Spleen (tissue), 11 donors: Measurements from ENCODE around the gene SLCO2B1. TPM values are rescaled to one million over a fixed set of nuclear protein-coding genes. Genes with fewer than 3 reads are reported as not detected.

Source experiments
- DNase-seq: peaks from one replicate; pipeline ENCODE4 v3.0.0-alpha.2; 2020
- H3K27ac ChIP-seq, 8 donors: fragments of 200-600 bp; sonication (generic) in 7 of 8; 1 replicate in 4 of 8; 2 replicates in 4 of 8; pipeline versions ENCODE4 v1.5.0 to v1.8.0; 2016 to 2021; ENCODE audit warnings: inconsistent platforms in 4 of 8, mild to moderate bottlenecking in 4 of 8, moderate library complexity in 1 of 8
- H3K27me3 ChIP-seq, 7 donors: fragments of 200-600 bp; sonication (generic) in 6 of 7; replicated peaks in 1 of 7; 1 replicate in 4 of 7; 2 replicates in 3 of 7; pipeline versions ENCODE4 v1.5.0 to v1.8.0; 2016 to 2021; ENCODE audit warnings: inconsistent platforms in 3 of 7, mild to moderate bottlenecking in 1 of 7
- H3K36me3 ChIP-seq, 6 donors: fragments of 200-600 bp; sonication (generic) in 5 of 6; 1 replicate in 4 of 6; 2 replicates in 2 of 6; pipeline versions ENCODE4 v1.5.0 to v1.8.0; 2016 to 2021; ENCODE audit warnings: inconsistent platforms in 2 of 6
- H3K4me1 ChIP-seq, 6 donors: fragments of 200-600 bp; sonication (generic) in 5 of 6; 1 replicate in 3 of 6; 2 replicates in 3 of 6; pipeline versions ENCODE4 v1.5.0 to v1.8.0; 2016 to 2021; ENCODE audit warnings: inconsistent platforms in 3 of 6
- H3K4me3 ChIP-seq, 8 donors: fragments of 200-600 bp; sonication (generic) in 7 of 8; 1 replicate in 4 of 8; 2 replicates in 4 of 8; pipeline versions ENCODE4 v1.5.0 to v1.8.0; 2016 to 2021; ENCODE audit warnings: inconsistent platforms in 4 of 8, mild to moderate bottlenecking in 4 of 8, moderate library complexity in 2 of 8
- H3K9me3 ChIP-seq, 8 donors: fragments of 200-600 bp; sonication (generic) in 7 of 8; 1 replicate in 4 of 8; 2 replicates in 4 of 8; pipeline versions ENCODE4 v1.5.0 to v1.8.0; 2016 to 2021; ENCODE audit warnings: inconsistent platforms in 4 of 8
- POLR2A ChIP-seq, 3 donors: fragments of 450-650 bp; IDR thresholded peaks; one replicate each; pipeline ENCODE4 v1.5.1; 2017; ENCODE audit warnings: antibody characterized with exemption in 3 of 3, mild to moderate bottlenecking in 1 of 3
- POLR2AphosphoS5 ChIP-seq, 3 donors: sonication (generic); formaldehyde crosslinking; IDR thresholded peaks; one replicate each; pipeline ENCODE4 v1.5.1; 2017; ENCODE audit warnings: antibody characterized with exemption in 3 of 3
- WGBS, 5 donors: extraction: QIAGEN DNeasy Blood & Tissue Kit in 3 of 5; methylation state at CpG; one replicate each; pipeline versions ENCODE4 v1.1.5 to v1.1.7; 2013 to 2018; 5-methylcytosine and 5-hydroxymethylcytosine counted together
- intact Hi-C: fragments of 100-400 bp; cut with DNase I; formaldehyde crosslinking; loops from one replicate; pipeline ENCODE4 v1.15.0; 2023; ENCODE audit warnings: low total_unique reads
- polyA plus RNA-seq, 3 donors: library from polyadenylated mRNA; stranded (reverse); fragments of 200-250 nt; gene quantifications; one replicate each; pipeline ENCODE4 v1.2.1, GENCODE V29; 2013
- total RNA-seq, 7 donors: library from RNA; depleted of rRNA in 3 of 7; stranded (reverse); fragments of >200 nt in 3 of 7; fragmentation: NEBNext Ultra II Directional in 4 of 7; extraction: Animal tissue kit (Norgen Biotek cat#: 25700) in 4 of 7; gene quantifications; one replicate each; pipeline versions ENCODE4 v1.1.0 to v1.2.1, GENCODE V29; 2016 to 2021
- TF ChIP-seq, protein P1 (sequence below), 11 experiments: fragments of 200-600 bp in 7 of 11; fragments of 450-650 bp in 4 of 11; sonication (generic) in 4 of 11; IDR thresholded peaks in 8 of 11; conservative IDR thresholded peaks in 3 of 11; 1 replicate in 7 of 11; 2 replicates in 4 of 11; pipeline versions ENCODE4 v1.4.0 to v1.8.0; 2016 to 2021; ENCODE audit warnings: antibody characterized with exemption in 11 of 11, inconsistent platforms in 4 of 11, mild to moderate bottlenecking in 1 of 11
- donor health status: healthy with polysubstance abuse.
- donor health status: DM: no; HTN: no; CAD: no; lungs with moderate emphysema.
- donor health status: DM: no; HTN: no; CAD: no.
- donor health status: Bipolar disorder and iron deficiency.
- donor health status: healthy.
- donor health status: DM: no; HTN: no; CAD: no.
- donor health status: DM: yes; HTN: yes; CAD: no.

The SLCO2B1 gene
- total and polyA plus RNA-seq, 10 donors: 10.2 to 307 (median 132) TPM

DNA sequence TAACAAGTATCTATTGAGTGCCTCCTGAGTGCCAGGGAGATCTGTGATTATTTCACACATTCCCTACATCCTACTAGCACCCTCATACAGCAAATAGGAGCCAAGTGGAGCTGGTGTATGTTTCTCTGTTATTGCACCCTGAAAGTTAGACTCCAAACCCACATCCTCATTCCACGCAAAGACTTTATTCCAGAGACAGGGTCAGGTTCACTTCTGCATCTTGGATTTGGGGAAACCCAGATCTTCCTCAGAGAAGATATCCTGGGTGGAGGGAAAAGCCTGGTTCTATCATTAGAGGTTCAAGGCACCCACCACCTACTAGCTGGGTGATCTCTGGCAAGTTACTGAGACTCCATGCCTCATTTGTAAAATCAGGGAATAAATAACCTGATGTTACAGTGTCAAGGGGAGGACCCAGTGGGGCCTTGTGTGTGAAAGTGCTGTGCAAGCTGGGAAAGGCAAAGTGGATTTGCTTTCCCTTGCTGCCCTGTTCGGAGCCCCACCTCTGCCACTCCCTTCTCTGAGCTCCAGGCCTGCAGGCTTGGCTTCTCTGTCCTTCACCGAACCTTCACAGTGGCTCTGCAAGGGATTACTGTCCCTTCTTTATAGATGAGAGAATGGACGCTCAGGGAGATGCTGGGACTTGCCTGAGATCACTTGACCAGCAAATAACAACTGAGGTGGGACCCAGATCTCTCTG is 991 bp upstream of the SLCO2B1 start:
- H3K4me3 ChIP-seq: peak overlapping the region in 1 of 8 donors; percentile 64
- no peak for TF ChIP-seq POLR2A (IDR thresholded peaks at IDR 0.05)
- no peaks in the 10 kb centered on the region for H3K27me3 ChIP-seq
- WGBS, 5 donors: 72 to 85% (median 76%) methylated on average over 4 of the region's 4 CpGs
- no peak overlapping the region for H3K27ac ChIP-seq
- H3K36me3 ChIP-seq: no peaks in the 10 kb centered on the region
- no peaks in the 10 kb centered on the region for H3K9me3 ChIP-seq
- DNase-seq: no peak
- intact Hi-C loops: loop anchor here (10.0 kb wide), 1 partner anchor 225 kb away; no protein-coding TSS in a partner anchor
- H3K4me1 ChIP-seq: peaks cover 0 to 38% (median 11%) of the 10 kb centered on the region in 6 donors

GRCh38 chr11:75151346-75152047 is 590 bp downstream of the SLCO2B1 start:
- DNase-seq: no peak
- TF ChIP-seq POLR2AphosphoS5 (IDR thresholded peaks at IDR 0.05): no peak
- no peak for TF ChIP-seq POLR2A (IDR thresholded peaks at IDR 0.05)
- TF ChIP-seq, protein P1, sequence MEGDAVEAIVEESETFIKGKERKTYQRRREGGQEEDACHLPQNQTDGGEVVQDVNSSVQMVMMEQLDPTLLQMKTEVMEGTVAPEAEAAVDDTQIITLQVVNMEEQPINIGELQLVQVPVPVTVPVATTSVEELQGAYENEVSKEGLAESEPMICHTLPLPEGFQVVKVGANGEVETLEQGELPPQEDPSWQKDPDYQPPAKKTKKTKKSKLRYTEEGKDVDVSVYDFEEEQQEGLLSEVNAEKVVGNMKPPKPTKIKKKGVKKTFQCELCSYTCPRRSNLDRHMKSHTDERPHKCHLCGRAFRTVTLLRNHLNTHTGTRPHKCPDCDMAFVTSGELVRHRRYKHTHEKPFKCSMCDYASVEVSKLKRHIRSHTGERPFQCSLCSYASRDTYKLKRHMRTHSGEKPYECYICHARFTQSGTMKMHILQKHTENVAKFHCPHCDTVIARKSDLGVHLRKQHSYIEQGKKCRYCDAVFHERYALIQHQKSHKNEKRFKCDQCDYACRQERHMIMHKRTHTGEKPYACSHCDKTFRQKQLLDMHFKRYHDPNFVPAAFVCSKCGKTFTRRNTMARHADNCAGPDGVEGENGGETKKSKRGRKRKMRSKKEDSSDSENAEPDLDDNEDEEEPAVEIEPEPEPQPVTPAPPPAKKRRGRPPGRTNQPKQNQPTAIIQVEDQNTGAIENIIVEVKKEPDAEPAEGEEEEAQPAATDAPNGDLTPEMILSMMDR (IDR thresholded peaks at IDR 0.05 in 8 of 11, conservative IDR thresholded peaks at IDR 0.05 in 3 of 11): no peak
- Histone ChIP-seq H3K27ac (peak overlapping the region in 4 of 8 donors; percentile 48 to 66 (median 57)), H3K4me3 (peak overlapping the region; percentile 13 to 64 (median 26)), H3K9me3 (no peaks in the 10 kb centered on the region), H3K4me1 (peaks cover 0 to 48% (median 11%) of the 10 kb centered on the region in 6 donors), H3K27me3 (no peaks in the 10 kb centered on the region), H3K36me3 (no peaks in the 10 kb centered on the region)
- intact Hi-C loops: no loop called here
- 67 to 82% (median 74%) methylated on average over 13 of the region's 13 CpGs for WGBS, 5 donors

DNA sequence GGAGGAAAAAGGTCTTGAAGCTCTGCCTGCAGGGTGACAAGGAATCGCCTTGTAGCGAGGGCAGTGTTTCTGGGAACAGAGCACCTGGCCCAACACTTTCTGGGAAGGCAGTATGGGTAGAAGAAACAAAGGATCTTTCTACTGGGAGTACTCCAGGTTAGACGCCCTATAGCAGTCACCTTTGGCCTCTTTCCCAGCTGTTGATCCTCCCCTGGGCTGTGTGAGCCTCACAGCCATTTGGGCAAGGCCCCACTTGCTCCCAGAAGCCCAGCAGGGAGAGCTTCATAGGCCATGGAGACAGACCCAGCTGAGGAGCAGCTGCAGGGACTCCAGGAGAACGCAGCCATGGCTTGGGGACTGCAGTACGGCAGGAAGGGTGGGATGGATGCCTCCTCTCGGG is 1.2 kb downstream of the SLCO2B1 start:
- no peak for DNase-seq
- H3K27ac ChIP-seq: peak overlapping the region in 4 of 8 donors; percentile 48 to 66 (median 57)
- peak overlapping the region; percentile 13 to 64 (median 26) for H3K4me3 ChIP-seq
- H3K4me1 ChIP-seq: peaks cover 0 to 50% (median 11%) of the 10 kb centered on the region in 6 donors
- H3K27me3 ChIP-seq: no peaks in the 10 kb centered on the region
- intact Hi-C loops: no loop called here
- 75 to 87% (median 80%) methylated on average over 6 of the region's 6 CpGs for WGBS, 5 donors
- no peaks in the 10 kb centered on the region for H3K36me3 ChIP-seq
- no peak for TF ChIP-seq POLR2A (IDR thresholded peaks at IDR 0.05)
- no peak for TF ChIP-seq POLR2AphosphoS5 (IDR thresholded peaks at IDR 0.05)
- TF ChIP-seq, protein P1 (IDR thresholded peaks at IDR 0.05 in 8 of 11, conservative IDR thresholded peaks at IDR 0.05 in 3 of 11): no peak
- no peaks in the 10 kb centered on the region for H3K9me3 ChIP-seq

DNA sequence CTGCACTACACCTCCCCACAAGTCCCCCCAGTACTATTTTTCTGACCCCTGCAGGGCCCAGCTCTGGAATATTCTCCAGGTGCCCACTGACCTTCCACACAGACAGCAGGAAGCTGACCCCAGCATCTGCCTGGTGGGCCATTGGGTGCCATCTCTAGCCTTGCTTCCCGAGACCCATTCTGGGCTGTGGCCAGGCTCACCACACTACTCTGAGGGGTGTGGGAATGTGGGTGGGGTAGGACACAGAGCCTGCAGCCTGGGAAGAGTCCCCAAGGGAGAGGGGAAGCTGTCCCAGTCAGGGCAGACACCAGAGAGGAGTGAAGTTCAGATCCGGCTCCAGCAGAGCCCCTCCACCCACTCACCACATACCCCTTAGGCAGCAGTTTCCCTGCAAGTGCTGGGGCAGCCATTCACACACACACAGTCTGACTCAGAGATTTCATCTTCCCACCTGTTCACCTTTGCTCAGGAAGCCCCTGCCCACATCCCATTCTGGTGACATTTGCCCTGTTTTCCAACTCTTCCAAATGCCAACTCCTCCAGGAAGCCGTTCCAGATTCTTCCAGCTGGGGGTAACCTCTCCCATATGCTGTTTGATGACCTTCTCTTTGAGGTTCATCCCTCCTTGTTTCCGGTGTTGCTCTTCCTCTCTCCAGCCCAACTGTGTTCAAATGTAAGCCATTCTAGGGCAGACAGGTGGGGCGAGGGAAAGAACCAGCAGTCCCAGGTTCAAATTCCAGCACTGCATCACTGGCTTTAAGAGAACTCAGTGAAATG is 1.9 kb downstream of the SLCO2B1 start:
- Histone ChIP-seq H3K4me1 (peaks cover 0 to 42% (median 7%) of the 10 kb centered on the region in 6 donors), H3K9me3 (no peaks in the 10 kb centered on the region), H3K36me3 (no peaks in the 10 kb centered on the region), H3K27me3 (no peaks in the 10 kb centered on the region), H3K4me3 (peak overlapping the region; percentile 8 to 64 (median 26)), H3K27ac (peak overlapping the region in 4 of 8 donors; percentile 48 to 66 (median 57))
- no peak for DNase-seq
- 77 to 88% (median 85%) methylated on average over 5 of the region's 5 CpGs for WGBS, 5 donors
- intact Hi-C loops: no loop called here
- TF ChIP-seq POLR2AphosphoS5 (IDR thresholded peaks at IDR 0.05) (no peak), POLR2A (IDR thresholded peaks at IDR 0.05) (no peak)
- TF ChIP-seq, protein P1 (IDR thresholded peaks at IDR 0.05 in 8 of 11, conservative IDR thresholded peaks at IDR 0.05 in 3 of 11): no peak
